H9 (cell line): ENCODE measurements around the gene RNF215. TPM values are rescaled to one million over a fixed set of nuclear protein-coding genes. Genes with fewer than 3 reads are reported as not detected.

Source experiments
- DNase-seq: peaks from one replicate; pipeline ENCODE4 v3.0.0-alpha.2; 2017
- H2AFZ ChIP-seq: one replicate; pipeline ENCODE4 v1.6.1; 2013; ENCODE audit warnings: mild to moderate bottlenecking, low read length, control low read depth, moderate library complexity
- H2AK5ac ChIP-seq: 2 replicates; pipeline ENCODE4 v1.6.1; 2013; ENCODE audit warnings: low read length, control low read depth, mixed read lengths; ENCODE audit not compliant: insufficient read length
- H2BK120ac ChIP-seq: one replicate; pipeline ENCODE4 v1.6.1; 2013; ENCODE audit warnings: low read depth, mild to moderate bottlenecking, low read length, control low read depth, inconsistent platforms; ENCODE audit not compliant: poor library complexity, severe bottlenecking
- H2BK12ac ChIP-seq: 2 replicates; pipeline ENCODE4 v1.6.1; 2013; ENCODE audit warnings: low read length, control low read depth, mixed read lengths, low read depth; ENCODE audit not compliant: insufficient read length
- H2BK15ac ChIP-seq: 2 replicates; pipeline ENCODE4 v1.6.1; 2013; ENCODE audit warnings: low read depth, low read length, control low read depth
- H2BK20ac ChIP-seq: one replicate; pipeline ENCODE4 v1.6.1; 2013; ENCODE audit warnings: low read depth, mild to moderate bottlenecking, low read length, control low read depth, inconsistent platforms; ENCODE audit not compliant: poor library complexity, severe bottlenecking
- H2BK5ac ChIP-seq: 2 replicates; pipeline ENCODE4 v1.6.1; 2013; ENCODE audit warnings: low read length, control low read depth, mixed read lengths; ENCODE audit not compliant: insufficient read length
- H3K14ac ChIP-seq: 2 replicates; pipeline ENCODE4 v1.6.1; 2013; ENCODE audit warnings: low read length, control low read depth; ENCODE audit not compliant: insufficient read depth
- H3K18ac ChIP-seq: 2 replicates; pipeline ENCODE4 v1.6.1; 2013; ENCODE audit warnings: low read depth, mild to moderate bottlenecking, mixed read lengths, low read length, control low read depth; ENCODE audit not compliant: insufficient read length
- H3K23ac ChIP-seq: 2 replicates; pipeline ENCODE4 v1.6.1; 2013; ENCODE audit warnings: low read length, control low read depth, mixed read lengths, low read depth; ENCODE audit not compliant: insufficient read length
- H3K23me2 ChIP-seq: 2 replicates; pipeline ENCODE4 v1.6.1; 2013; ENCODE audit warnings: low read depth, mild to moderate bottlenecking, mixed read lengths, low read length, control low read depth; ENCODE audit not compliant: insufficient read length, poor library complexity, severe bottlenecking
- H3K27ac ChIP-seq: 2 replicates; pipeline ENCODE4 v1.5.1; 2013; ENCODE audit warnings: low read length, control low read depth, mixed read lengths, low read depth; ENCODE audit not compliant: insufficient read length
- H3K27me3 ChIP-seq: 2 replicates; pipeline ENCODE4 v1.6.1; 2013; ENCODE audit warnings: low read length, control low read depth, inconsistent platforms; ENCODE audit not compliant: insufficient read depth
- H3K4ac ChIP-seq: 2 replicates; pipeline ENCODE4 v1.6.1; 2013; ENCODE audit warnings: low read depth, mild to moderate bottlenecking, control low read depth, inconsistent platforms, low read length, moderate library complexity
- H3K4me1 ChIP-seq: 2 replicates; pipeline ENCODE4 v1.6.1; 2013; ENCODE audit warnings: low read length, control low read depth, inconsistent platforms; ENCODE audit not compliant: insufficient read depth
- H3K4me2 ChIP-seq: 2 replicates; pipeline ENCODE4 v1.6.1; 2013; ENCODE audit warnings: low read length, control low read depth, mixed read lengths; ENCODE audit not compliant: insufficient read length, insufficient read depth
- H3K56ac ChIP-seq: 2 replicates; pipeline ENCODE4 v1.6.1; 2013; ENCODE audit warnings: low read depth, mild to moderate bottlenecking, mixed read lengths, low read length, control low read depth; ENCODE audit not compliant: insufficient read length
- H3K79me1 ChIP-seq: 2 replicates; pipeline ENCODE4 v1.6.1; 2013; ENCODE audit warnings: low read depth, mild to moderate bottlenecking, moderate library complexity, low read length, control low read depth, inconsistent platforms; ENCODE audit not compliant: insufficient read depth, poor library complexity, severe bottlenecking
- H3K79me2 ChIP-seq: 2 replicates; pipeline ENCODE4 v1.6.1; 2013; ENCODE audit warnings: low read length, control low read depth, inconsistent platforms; ENCODE audit not compliant: insufficient read depth
- H3K9ac ChIP-seq: 2 replicates; pipeline ENCODE4 v1.6.1; 2013; ENCODE audit warnings: low read length, control low read depth, mixed read lengths; ENCODE audit not compliant: insufficient read length; ENCODE audit errors: extremely low read depth
- H3K9me3 ChIP-seq: one replicate; pipeline ENCODE4 v1.6.1; 2013; ENCODE audit warnings: low read depth, low read length, inconsistent platforms; ENCODE audit not compliant: control insufficient read depth
- H3T11ph ChIP-seq: one replicate; pipeline ENCODE4 v1.6.1; 2013; ENCODE audit warnings: mild to moderate bottlenecking, low read length, control low read depth, inconsistent platforms
- H4K20me1 ChIP-seq: one replicate; pipeline ENCODE4 v1.6.1; 2013; ENCODE audit not compliant: control insufficient read depth, insufficient read length, insufficient read depth
- H4K5ac ChIP-seq: 2 replicates; pipeline ENCODE4 v1.6.1; 2013; ENCODE audit warnings: low read depth, mild to moderate bottlenecking, mixed read lengths, low read length, control low read depth; ENCODE audit not compliant: insufficient read length
- H4K8ac ChIP-seq: replicated peaks from 2 replicates; pipeline ENCODE4 v1.6.1; 2013; ENCODE audit warnings: low read length, control low read depth, mixed read lengths, low read depth; ENCODE audit not compliant: insufficient read length
- H4K91ac ChIP-seq: 2 replicates; pipeline ENCODE4 v1.6.1; 2013; ENCODE audit warnings: low read depth, mild to moderate bottlenecking, moderate library complexity, mixed read lengths, low read length, control low read depth; ENCODE audit not compliant: insufficient read length
- H3K27ac Mint-ChIP-seq, 3 experiments: 2 replicates in 2 of 3; 3 replicates in 1 of 3; pipeline ENCODE4 v1.8.0; 2020 to 2021; ENCODE audit warnings: mixed read lengths in 3 of 3, mild to moderate bottlenecking in 1 of 3, moderate library complexity in 1 of 3
- H3K27me3 Mint-ChIP-seq: 2 replicates; pipeline ENCODE4 v1.8.0; 2021; ENCODE audit warnings: low read depth, mild to moderate bottlenecking, moderate library complexity, mixed read lengths
- H3K36me3 Mint-ChIP-seq, 3 experiments: 2 replicates in 2 of 3; 3 replicates in 1 of 3; pipeline ENCODE4 v1.8.0; 2020 to 2021; ENCODE audit warnings: low read depth in 3 of 3, mixed read lengths in 3 of 3; ENCODE audit not compliant: insufficient read depth in 1 of 3
- H3K4me1 Mint-ChIP-seq, 2 experiments: 2 replicates each; pipeline ENCODE4 v1.8.0; 2020; ENCODE audit warnings: mixed read lengths in 2 of 2
- H3K4me3 Mint-ChIP-seq, 2 experiments: 2 replicates in 1 of 2; 3 replicates in 1 of 2; pipeline ENCODE4 v1.8.0; 2020 to 2021; ENCODE audit warnings: mild to moderate bottlenecking in 2 of 2, mixed read lengths in 2 of 2, moderate library complexity in 1 of 2
- H3K9me3 Mint-ChIP-seq, 2 experiments: 2 replicates in 1 of 2; 3 replicates in 1 of 2; pipeline ENCODE4 v1.8.0; 2020; ENCODE audit warnings: mild to moderate bottlenecking in 2 of 2, mixed read lengths in 2 of 2, moderate library complexity in 1 of 2
- CTCF ChIP-seq: fragments of 200-600 bp; sonication (generic); conservative IDR thresholded peaks from 3 replicates; pipeline ENCODE4 v1.8.0; 2021; ENCODE audit warnings: antibody characterized with exemption, mild to moderate bottlenecking
- WGBS: extraction: QIAGEN DNeasy Blood & Tissue Kit; methylation state at CpG from one replicate; pipeline ENCODE4 v1.1.7; 2013; ENCODE audit warnings: missing lambda C conversion rate, low lambda C conversion rate, mixed read lengths; ENCODE audit not compliant: insufficient read length; ENCODE audit errors: extremely low coverage; 5-methylcytosine and 5-hydroxymethylcytosine counted together
- total RNA-seq: library from RNA; stranded (reverse); gene quantifications from 2 replicates; pipeline ENCODE4 v1.2.1, GENCODE V29; 2021

The RNF215 gene
- total RNA-seq, 1 experiment from 2014 or later, result 24.5 TPM

- H3K9me3 ChIP-seq, result no peaks in the 10 kb centered on the region
- H2BK12ac ChIP-seq, result no peak overlapping the region
- DNase-seq, result no peak
- H2BK120ac ChIP-seq, result no peak overlapping the region
- H4K8ac ChIP-seq, result no peak overlapping the region
- no peak overlapping the region for H2AK5ac ChIP-seq
- no peak overlapping the region for H3K4me2 ChIP-seq
- no peaks in the 10 kb centered on the region for H4K20me1 ChIP-seq
- H3K27me3 Mint-ChIP-seq, result no peaks in the 10 kb centered on the region
- no peak overlapping the region for H2AFZ ChIP-seq
- H3K27ac ChIP-seq, result no peak overlapping the region
- no peak overlapping the region for H3K14ac ChIP-seq
- H3K9me3 Mint-ChIP-seq, result no peaks in the 10 kb centered on the region
- H2BK5ac ChIP-seq, result no peak overlapping the region
- H3K79me1 ChIP-seq, result no peaks in the 10 kb centered on the region
- H3T11ph ChIP-seq, result no peak overlapping the region
- no peak overlapping the region for H3K23ac ChIP-seq
- no peaks in the 10 kb centered on the region for H3K4me1 Mint-ChIP-seq
- no peak overlapping the region for H3K4me3 Mint-ChIP-seq
- H3K4ac ChIP-seq, result no peak overlapping the region
- H2BK20ac ChIP-seq, result no peak overlapping the region
- TF ChIP-seq CTCF, result no peak
- no peaks in the 10 kb centered on the region for H3K4me1 ChIP-seq
- H3K36me3 Mint-ChIP-seq, result peaks cover 53 to 88% (median 78%) of the 10 kb centered on the region in 3 experiments
- H3K27ac Mint-ChIP-seq, result no peak overlapping the region
- no peak overlapping the region for H2BK15ac ChIP-seq
- no peak overlapping the region for H3K56ac ChIP-seq
- H3K23me2 ChIP-seq, result no peaks in the 10 kb centered on the region
- H4K91ac ChIP-seq, result no peak overlapping the region
- H3K9ac ChIP-seq, result no peak overlapping the region
- no CpG with 5 or more reads among the region's 4 CpGs for WGBS
- no peak overlapping the region for H4K5ac ChIP-seq
- 0 out of 2 replicates have a peak, but pooled peaks cover 2% of the 10 kb centered on the region for H3K79me2 ChIP-seq
- no peak overlapping the region for H3K18ac ChIP-seq
- H3K27me3 ChIP-seq, result no peaks in the 10 kb centered on the region
These were observed 52.6 kb downstream of the RNF215 start for GRCh38 chr22:30334646-30335045.
